Measurements from ENCODE around the gene PROZ.

Gene PROZ

DNA sequence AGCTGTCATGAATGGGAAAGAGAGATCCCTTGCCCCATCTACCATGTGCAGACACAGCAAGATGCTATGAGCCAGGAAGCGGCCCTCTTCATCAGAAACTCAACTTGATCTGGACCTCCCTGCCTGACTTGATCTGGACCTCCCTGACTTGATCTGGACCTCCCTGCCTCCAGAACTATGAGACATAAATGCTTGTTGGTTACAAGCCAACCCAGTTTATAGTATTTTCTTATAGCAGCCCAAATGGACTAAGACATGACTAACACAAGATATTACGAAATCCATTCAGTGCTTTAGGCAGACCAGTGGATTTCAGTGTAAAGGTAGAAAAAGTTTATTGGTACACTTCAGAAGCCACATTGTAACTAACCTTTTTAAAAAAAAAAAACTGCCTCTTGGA is 34.5 kb downstream of the PROZ start:
- no peak overlapping the region for H3K4me3 ChIP-seq (ENCODE audit: low read length)
- TF ChIP-seq EZH2phosphoT487 (IDR thresholded peaks at IDR 0.05; ENCODE audit: low read length) (no peak), EZH2 (optimal IDR thresholded peaks at IDR 0.05; ENCODE audit: low read depth, low read length) (no peak)
- TF ChIP-seq, protein P1, sequence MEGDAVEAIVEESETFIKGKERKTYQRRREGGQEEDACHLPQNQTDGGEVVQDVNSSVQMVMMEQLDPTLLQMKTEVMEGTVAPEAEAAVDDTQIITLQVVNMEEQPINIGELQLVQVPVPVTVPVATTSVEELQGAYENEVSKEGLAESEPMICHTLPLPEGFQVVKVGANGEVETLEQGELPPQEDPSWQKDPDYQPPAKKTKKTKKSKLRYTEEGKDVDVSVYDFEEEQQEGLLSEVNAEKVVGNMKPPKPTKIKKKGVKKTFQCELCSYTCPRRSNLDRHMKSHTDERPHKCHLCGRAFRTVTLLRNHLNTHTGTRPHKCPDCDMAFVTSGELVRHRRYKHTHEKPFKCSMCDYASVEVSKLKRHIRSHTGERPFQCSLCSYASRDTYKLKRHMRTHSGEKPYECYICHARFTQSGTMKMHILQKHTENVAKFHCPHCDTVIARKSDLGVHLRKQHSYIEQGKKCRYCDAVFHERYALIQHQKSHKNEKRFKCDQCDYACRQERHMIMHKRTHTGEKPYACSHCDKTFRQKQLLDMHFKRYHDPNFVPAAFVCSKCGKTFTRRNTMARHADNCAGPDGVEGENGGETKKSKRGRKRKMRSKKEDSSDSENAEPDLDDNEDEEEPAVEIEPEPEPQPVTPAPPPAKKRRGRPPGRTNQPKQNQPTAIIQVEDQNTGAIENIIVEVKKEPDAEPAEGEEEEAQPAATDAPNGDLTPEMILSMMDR (IDR thresholded peaks at IDR 0.05; ENCODE audit: low read length): no peak
- no peaks in the 10 kb centered on the region for H3K9me3 ChIP-seq (replicated peaks; ENCODE audit: insufficient read depth, low read length)
- no peak for DNase-seq
- 0 out of 2 replicates have a peak, but pooled peaks cover 4% of the 10 kb centered on the region for H3K79me2 ChIP-seq (ENCODE audit: low read length)
- no peak overlapping the region for H3K4me2 ChIP-seq (ENCODE audit: low read depth, low read length)
- no peaks in the 10 kb centered on the region for H4K20me1 ChIP-seq (ENCODE audit: insufficient read depth, low read length)
- no peaks in the 10 kb centered on the region for H3F3A ChIP-seq (ENCODE audit: insufficient read depth, low read length)
- H3K9me2 ChIP-seq (replicated peaks; ENCODE audit: insufficient read depth, low read length): no peaks in the 10 kb centered on the region
- H3K4me1 ChIP-seq (ENCODE audit: low read length): no peaks in the 10 kb centered on the region
- peaks cover 8% of the 10 kb centered on the region for H3K36me3 ChIP-seq (replicated peaks; ENCODE audit: insufficient read depth, low read length)
- H3K27ac ChIP-seq (ENCODE audit: low read length): no peak overlapping the region
- no peak overlapping the region for H3K9ac ChIP-seq (ENCODE audit: low read length)
- no peak overlapping the region for H2AFZ ChIP-seq (ENCODE audit: low read length)
- H3K27me3 ChIP-seq (replicated peaks; ENCODE audit: insufficient read depth, low read length): no peaks in the 10 kb centered on the region

DNA sequence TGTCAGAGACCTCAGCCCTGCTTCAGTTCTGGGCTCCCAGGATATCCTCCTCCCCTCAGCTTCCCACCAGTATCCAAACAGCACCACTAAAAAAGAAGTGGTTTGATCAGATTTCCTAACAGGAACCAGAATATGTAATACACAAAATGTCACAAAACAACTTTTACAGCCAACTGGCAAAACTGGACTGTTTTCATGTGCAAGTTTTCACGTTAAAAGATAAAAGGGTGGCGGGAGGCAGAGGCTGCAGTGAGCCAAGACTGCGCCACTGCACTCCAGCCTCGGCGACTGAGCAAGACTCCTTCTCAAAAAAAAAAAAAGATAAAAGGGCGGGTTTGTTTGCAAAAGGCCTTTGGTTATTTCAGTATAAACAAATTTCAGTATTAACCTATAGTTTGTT is 36.9 kb downstream of the PROZ start:
- H3K4me1 ChIP-seq (ENCODE audit: low read length): no peaks in the 10 kb centered on the region

DNA sequence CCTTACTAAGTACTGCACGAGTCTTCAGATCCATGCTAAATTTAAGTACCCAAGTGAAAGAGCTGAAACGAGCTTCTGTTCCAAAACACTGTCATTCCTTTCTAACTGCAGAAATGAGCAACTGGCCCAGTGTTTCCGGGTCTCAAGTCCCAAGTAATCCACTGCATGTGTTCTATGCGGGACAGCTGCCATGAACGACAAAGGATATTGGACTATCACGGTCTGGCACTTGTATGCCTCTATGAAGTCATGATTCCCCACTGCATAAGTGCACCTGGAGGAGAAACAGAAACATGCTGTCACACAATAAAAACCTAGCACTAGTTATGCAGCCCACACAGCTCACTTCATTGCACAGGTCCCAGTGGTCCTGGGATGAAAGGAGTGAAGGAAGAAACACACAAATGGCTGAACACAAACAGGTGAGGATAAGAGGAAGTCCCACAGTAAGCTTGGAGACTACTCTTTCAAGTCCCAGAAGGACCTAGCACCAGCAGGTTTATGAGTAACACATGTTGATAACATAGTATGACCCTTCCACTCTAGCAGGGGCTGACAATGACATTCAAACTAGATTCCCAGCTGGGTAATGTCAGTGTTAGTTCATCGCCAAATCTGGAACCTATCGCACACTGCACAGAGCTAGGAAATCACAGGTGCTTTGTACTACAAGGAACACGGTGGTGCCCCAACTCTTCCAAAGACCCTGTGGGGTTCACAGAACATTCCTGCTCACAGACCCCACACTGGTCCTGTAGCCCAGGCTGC is 38.7 kb downstream of the PROZ start:
- Histone ChIP-seq H3K27ac (ENCODE audit: low read length) (no peak overlapping the region), H3K4me2 (ENCODE audit: low read depth, low read length) (no peak overlapping the region), H3K9me2 (replicated peaks; ENCODE audit: insufficient read depth, low read length) (no peaks in the 10 kb centered on the region), H3K27me3 (replicated peaks; ENCODE audit: insufficient read depth, low read length) (no peaks in the 10 kb centered on the region), H3K79me2 (ENCODE audit: low read length) (peaks cover 33% of the 10 kb centered on the region), H3K4me1 (ENCODE audit: low read length) (no peaks in the 10 kb centered on the region), H3K4me3 (ENCODE audit: low read length) (no peak overlapping the region), H3K9ac (ENCODE audit: low read length) (no peak overlapping the region), H2AFZ (ENCODE audit: low read length) (no peak overlapping the region), H4K20me1 (ENCODE audit: insufficient read depth, low read length) (no peaks in the 10 kb centered on the region), H3K36me3 (replicated peaks; ENCODE audit: insufficient read depth, low read length) (peaks cover 13% of the 10 kb centered on the region), H3K9me3 (replicated peaks; ENCODE audit: insufficient read depth, low read length) (no peaks in the 10 kb centered on the region), H3F3A (ENCODE audit: insufficient read depth, low read length) (no peaks in the 10 kb centered on the region)
- no peak for DNase-seq
- TF ChIP-seq, protein P1 (IDR thresholded peaks at IDR 0.05; ENCODE audit: low read length): no peak
- TF ChIP-seq EZH2phosphoT487 (IDR thresholded peaks at IDR 0.05; ENCODE audit: low read length) (no peak), EZH2 (optimal IDR thresholded peaks at IDR 0.05; ENCODE audit: low read depth, low read length) (no peak)

More for the DNA sequence above, 36.9 kb downstream of the PROZ start:
- H4K20me1 ChIP-seq (ENCODE audit: insufficient read depth, low read length): no peaks in the 10 kb centered on the region
- no peak for DNase-seq
- no peaks in the 10 kb centered on the region for H3K27me3 ChIP-seq (replicated peaks; ENCODE audit: insufficient read depth, low read length)
- peaks cover 17% of the 10 kb centered on the region for H3K79me2 ChIP-seq (ENCODE audit: low read length)
- no peaks in the 10 kb centered on the region for H3K9me3 ChIP-seq (replicated peaks; ENCODE audit: insufficient read depth, low read length)
- no peak overlapping the region for H3K27ac ChIP-seq (ENCODE audit: low read length)
- H3K4me2 ChIP-seq (ENCODE audit: low read depth, low read length): no peak overlapping the region
- no peak overlapping the region for H3K9ac ChIP-seq (ENCODE audit: low read length)
- H3K9me2 ChIP-seq (replicated peaks; ENCODE audit: insufficient read depth, low read length): no peaks in the 10 kb centered on the region
- H2AFZ ChIP-seq (ENCODE audit: low read length): no peak overlapping the region
- H3F3A ChIP-seq (ENCODE audit: insufficient read depth, low read length): no peaks in the 10 kb centered on the region
- H3K4me3 ChIP-seq (ENCODE audit: low read length): no peak overlapping the region
- TF ChIP-seq, protein P1 (IDR thresholded peaks at IDR 0.05; ENCODE audit: low read length): no peak
- TF ChIP-seq EZH2phosphoT487 (IDR thresholded peaks at IDR 0.05; ENCODE audit: low read length) (no peak), EZH2 (optimal IDR thresholded peaks at IDR 0.05; ENCODE audit: low read depth, low read length) (no peak)
- H3K36me3 ChIP-seq (replicated peaks; ENCODE audit: insufficient read depth, low read length): peaks cover 13% of the 10 kb centered on the region

Data from MM.1S (cell line).